IPS-11a (cell line): ENCODE results near the gene BTBD18.

Experiments
- H3K4me3 ChIP-seq: one replicate; pipeline ENCODE4 v1.5.1; 2013; ENCODE audit warnings: low read depth, low read length, control low read depth

The BTBD18 gene, protein sequence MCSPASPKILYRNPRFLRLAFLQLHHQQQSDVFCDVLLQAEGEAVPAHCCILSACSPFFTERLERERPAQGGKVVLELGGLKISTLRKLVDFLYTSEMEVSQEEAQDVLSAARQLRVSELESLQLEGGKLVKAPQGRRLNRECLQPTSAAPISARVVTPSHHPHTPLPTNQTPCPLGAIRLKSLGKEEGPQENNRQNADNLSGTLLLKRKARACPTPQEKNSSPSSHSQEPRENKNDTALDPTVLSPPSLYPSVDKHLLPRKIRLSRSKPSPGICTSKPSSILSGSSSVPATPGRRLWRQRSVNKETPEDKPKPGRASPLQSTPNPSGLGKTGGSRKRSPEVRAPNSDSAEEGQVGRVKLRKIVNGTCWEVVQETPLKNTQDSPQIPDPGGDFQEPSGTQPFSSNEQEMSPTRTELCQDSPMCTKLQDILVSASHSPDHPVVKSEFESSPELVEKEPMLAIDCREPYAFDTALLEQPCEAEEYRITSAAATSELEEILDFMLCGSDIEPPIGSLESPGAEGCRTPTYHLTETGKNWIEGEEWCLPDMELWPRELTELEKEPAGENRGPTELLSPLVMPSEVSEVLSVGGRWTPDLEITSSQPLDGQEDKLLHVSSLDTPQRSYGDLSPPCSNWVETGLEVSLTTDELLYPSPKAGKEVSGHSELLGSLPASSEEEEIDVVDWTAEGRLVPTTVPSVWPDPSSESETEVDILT

DNA sequence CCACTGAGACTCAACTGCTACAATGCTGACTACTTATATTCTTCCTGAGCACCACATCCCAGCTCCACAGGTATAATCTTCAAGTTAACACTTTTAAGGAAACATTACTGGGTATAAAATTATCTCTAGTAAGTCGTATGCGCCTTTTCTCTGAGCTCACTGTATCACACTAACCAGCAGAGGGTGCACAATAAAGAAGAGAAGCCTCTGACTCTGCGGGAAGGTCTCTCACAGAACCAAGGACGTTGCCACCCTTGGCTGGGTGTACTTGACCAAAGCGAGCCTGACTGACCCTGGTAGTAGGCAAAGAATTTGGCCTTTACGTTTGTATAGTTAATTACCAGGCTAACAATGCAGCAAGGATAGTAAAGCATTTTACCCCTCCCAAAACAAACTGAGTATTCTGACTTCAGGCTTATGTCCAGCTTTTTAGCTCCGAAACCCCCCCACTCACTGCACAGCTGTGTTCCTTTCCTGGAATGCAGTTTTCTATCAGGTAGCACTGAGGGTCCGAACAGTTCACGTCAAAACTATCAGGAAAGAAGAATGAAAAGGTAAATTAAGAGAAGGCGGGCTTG is at the start of gene BTBD18:
TSS of gene BTBD18 (minus strand) at position 144 of the 578 bp plus-strand sequence. CDS start 631 bp downstream, outside the sequence.
- no peak within 1 kb of the TSS for H3K4me3 ChIP-seq

GRCh38 chr11:57801183-57801485 is 49.5 kb upstream of the BTBD18 start:
- no peak overlapping the region for H3K4me3 ChIP-seq

GRCh38 chr11:57800444-57801182 is 49.0 kb upstream of the BTBD18 start:
- H3K4me3 ChIP-seq: no peak overlapping the region

DNA sequence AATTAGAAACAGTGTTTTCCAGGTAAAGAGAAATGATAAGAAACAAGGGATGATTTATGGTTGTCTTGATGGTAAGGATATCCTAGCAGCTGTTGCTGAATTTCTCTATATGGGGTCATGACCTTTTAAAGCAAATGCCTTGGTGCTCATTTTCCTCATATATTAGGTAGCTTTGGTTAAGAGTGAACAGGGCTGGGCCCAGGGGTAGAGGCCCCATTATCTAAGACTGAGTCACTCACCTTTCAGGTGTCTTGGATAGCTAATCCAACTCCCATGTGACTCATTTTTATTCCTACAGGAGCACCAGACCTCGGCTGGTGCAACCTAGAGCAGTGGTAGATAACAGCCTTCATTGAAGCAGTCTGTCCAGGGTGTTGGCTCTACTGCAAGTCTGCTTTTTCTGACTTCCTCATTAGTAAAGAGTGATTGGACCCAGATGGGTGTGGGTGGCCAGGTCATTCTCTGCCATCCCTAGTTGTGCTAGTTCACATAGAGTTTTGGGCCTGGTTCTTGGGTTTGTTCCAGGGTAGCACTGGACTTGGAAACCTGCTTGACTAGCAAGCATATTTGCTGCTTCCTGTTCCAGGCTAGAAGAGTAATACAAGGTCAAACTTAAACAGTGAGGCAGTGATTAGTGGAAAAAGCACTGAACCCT is 47.4 kb upstream of the BTBD18 start:
- H3K4me3 ChIP-seq: no peak overlapping the region

DNA sequence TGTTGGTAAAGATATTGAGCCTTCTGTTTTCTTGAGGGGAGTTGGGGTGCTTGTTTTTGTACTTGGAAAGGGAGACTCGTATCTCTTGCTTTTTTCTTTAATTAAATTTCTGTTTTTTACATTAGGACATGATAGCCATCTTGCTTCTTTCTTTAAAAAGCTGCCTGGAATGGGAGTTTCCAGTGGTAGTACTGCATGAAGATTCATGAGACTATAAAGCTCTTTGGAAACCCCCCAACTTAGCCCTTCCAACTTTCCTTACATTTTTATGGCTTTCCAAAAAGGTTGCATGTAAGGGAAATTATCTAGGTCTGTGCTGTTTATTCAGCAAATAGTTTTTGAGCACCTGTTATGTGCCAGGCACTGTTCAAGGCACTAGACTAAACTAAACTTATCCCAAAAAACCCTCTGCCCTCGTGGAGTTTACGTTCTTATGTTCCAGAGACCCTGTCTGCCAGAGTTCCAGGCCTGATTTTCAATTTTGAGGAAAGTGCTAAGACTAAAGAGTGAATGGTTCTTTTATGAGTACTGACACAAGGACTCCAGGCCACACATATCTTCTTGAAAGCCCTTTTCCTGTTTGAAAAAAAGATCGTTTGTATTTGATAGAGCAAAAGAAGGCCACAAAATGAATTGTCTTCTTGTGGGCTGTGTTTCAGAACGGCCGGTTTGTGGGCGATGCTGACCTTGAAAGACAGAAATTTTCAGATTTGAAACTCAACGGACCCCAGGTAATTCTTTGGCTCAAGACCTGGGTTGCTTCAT is 41.9 kb upstream of the BTBD18 start:
- no peak overlapping the region for H3K4me3 ChIP-seq

GRCh38 chr11:57792870-57793269 is 41.3 kb upstream of the BTBD18 start:
- H3K4me3 ChIP-seq: no peak overlapping the region

DNA sequence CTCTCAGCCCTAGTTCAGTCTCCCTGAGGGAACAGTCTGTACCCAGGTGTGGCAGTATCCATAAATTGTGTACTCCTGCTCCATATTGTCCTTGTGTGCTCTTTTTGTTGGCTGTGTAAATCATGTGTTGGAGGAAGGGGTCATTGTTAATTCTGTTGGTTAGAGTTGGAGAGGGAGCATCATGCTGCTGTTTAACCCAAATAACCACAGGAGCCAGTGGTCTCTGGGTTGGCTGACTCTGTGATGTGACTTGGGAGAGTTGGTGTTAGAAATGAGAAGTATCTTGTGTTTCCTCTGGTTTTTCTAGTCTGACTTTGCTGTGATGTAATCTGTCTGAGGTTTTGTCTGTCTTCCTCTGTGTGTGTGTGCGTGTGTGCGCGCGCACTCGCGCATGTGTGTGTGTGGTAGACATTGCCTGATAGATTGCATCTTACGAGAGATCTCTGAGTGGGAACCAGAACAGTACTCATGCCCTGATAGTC is 40.5 kb upstream of the BTBD18 start:
- H3K4me3 ChIP-seq: no peak overlapping the region

DNA sequence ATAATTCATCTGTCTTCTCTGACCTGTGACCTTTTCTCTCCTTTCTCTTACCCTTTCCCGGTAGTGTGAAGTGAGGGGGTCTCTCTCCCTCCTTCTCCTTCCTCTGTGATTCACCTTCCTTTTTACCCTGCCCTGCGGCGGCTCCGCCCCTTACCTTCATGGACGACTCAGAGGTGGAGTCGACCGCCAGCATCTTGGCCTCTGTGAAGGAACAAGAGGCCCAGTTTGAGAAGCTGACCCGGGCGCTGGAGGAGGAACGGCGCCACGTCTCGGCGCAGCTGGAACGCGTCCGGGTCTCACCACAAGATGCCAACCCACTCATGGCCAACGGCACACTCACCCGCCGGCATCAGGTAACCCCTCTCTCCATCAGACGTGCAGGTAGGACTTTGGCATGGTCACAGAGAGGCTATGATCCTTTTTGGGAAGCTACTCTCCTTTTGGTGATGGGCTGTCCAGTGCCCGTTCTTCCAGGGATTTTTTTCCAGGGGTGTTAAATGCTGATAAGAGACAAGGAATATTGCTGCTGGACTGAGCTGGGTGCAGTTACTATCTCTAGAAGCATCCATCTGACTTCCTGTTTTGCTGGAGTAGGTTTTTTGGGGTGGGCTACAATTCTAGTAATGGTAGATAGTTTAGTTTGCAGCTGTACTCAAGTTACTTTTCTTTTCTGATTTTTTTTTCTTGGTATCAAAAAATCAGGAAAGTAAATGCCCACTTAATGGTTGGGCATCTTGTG is 39.9 kb upstream of the BTBD18 start:
- H3K4me3 ChIP-seq: no peak overlapping the region

DNA sequence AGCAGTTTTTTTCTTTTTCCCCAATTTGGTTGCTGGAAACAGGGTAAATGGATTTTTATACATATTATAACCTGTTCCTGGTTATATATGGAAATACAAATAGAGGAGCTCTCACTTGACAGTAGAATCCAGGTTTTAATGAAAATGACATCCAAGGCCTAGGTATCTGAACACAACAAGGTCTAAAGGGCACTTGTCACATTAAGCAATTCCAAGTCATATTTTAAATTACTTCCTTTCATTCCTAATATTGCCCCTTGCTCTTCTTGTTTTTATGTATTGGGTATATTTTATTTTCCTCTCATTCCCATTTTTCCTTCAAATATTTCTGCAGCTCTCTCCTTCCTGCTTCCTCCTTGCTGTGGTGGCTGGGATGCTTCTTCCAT is 37.1 kb upstream of the BTBD18 start:
- no peak overlapping the region for H3K4me3 ChIP-seq

DNA sequence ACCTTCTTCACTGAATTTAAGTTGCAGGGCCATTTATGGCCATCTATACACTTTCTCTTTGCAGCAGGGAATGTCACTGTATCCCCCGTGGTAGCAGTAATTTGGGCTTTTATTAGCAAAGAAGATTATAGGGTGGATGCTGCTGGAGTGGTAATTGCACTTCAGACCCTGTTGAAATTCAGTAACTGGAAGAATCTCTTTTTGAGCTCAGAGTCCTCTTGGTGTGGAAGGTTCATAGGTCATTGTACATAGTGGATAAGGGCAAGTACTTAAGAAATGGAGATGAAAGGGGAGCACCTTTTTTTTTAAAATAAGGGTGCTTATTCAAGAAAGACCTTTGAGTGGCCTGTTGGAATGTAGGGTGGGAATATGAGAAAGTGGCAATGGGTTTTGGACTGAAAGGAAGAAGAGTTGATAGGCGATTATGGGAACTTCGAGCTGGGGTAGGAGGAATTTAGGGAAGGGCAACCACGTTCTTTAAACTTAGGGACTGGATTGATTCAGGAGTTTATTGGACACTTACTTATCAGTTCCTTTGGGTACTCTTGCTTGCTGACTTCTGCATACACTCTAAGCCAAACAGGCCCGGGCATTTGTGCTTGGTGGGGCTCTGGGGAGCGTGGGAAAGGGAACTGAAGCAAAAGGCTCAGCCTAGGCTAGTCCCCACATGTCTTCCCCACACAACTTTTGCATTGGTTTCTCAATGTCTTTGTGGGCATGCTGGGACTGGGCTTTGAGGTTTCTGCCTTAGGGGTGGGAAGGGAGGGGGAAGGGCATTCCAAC is 36.5 kb upstream of the BTBD18 start:
- no peak overlapping the region for H3K4me3 ChIP-seq

DNA sequence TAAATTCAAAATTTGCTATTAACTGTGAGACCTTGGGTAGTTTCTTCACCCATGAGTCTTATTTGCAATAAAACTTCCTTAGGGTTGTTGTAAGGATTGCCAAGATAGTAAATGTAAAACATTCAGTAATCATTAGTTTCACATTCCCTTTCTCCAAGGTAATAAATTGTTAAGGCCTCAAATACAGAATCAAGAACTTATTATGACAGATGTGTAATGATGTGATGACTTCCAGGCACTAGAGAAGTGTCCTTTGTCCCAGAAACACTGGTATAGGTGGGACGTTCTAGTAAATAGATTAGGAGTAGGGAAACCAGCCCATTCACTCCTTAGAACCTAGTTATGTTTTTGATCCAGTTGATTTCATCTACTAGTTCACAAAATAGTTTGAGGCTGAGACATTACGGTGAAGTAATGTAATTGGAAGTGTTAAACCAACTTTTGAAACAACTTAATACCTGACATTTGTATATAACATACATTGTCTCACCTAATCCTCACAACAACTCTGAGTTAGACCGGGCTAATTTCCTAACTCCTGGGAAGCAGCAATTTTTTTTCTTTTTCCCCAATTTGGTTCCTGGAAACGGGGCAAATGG is 35.5 kb upstream of the BTBD18 start:
- no peak overlapping the region for H3K4me3 ChIP-seq

- no peak overlapping the region for H3K4me3 ChIP-seq
Observed at GRCh38 chr11:57786436-57786835, 34.8 kb upstream of the BTBD18 start.

DNA sequence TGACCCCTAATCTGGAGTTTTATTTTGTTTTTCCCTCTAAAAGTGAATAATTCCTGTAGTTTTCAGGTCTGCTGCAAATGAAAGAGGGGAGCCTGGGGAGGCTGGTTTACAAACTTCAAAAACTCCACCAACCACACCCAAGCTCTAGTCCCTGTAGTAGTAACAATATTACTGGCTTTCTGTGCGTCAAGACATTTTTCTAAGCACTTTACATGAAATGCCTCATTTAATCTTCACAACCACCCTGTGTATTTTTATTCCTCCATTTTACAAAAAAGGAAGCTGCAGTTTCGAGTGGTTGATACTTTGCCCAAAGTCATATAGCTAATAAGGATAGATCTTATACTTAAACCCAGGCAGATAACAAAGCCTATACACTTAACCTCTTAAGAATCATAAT is 33.5 kb upstream of the BTBD18 start:
- H3K4me3 ChIP-seq: no peak overlapping the region

- no peak overlapping the region for H3K4me3 ChIP-seq
Observed at GRCh38 chr11:57781529-57781943, 29.9 kb upstream of the BTBD18 start.

DNA sequence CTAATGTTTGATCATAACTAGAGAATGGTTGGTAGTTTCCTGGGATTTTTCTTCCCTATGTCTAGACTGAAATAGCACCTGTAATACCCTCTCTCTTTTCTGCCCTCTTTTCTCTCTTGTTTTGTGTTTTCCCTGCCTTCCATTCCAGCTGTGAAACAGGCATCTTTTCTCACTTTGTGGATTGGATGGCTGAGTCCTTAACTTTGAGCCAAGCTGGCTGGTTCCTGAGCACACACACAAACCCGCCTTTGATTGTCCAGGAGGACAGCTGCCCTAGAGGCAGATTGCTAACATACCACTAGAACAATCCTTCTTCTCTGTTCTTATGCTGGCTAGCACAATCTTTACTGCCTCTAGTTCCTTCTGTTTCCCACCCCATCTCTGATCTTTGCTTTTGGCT is 27.7 kb upstream of the BTBD18 start:
- H3K4me3 ChIP-seq: no peak overlapping the region

GRCh38 chr11:57778318-57779037 is 26.9 kb upstream of the BTBD18 start:
- no peak overlapping the region for H3K4me3 ChIP-seq

DNA sequence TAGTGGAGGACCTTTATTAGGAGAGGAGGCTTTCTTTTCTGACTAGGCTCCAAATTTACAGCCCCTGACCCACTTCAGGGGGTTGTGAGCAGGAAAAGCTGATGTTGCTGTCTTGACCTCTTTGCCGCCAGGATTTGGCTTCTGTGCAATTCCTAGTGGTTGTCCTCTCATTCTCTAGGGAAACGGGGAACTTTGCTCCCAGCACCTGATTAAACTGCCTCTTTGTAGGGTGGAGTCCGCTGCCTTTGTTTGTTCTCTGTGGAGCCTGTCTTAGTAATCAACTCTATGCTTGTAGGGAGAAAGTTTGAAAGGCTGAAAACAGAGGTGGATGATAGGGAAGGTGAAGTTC is 26.3 kb upstream of the BTBD18 start:
- H3K4me3 ChIP-seq: no peak overlapping the region
